K562 (cell line): ENCODE data around the gene ACTN4. TPM values are rescaled to one million over a fixed set of nuclear protein-coding genes. Genes with fewer than 3 reads are reported as not detected.

Experiments used
- KDM1A ChIP-seq, 2 experiments: fragments of 450-650 bp; IDR thresholded peaks; 2 replicates each; pipeline ENCODE4 v1.6.1; 2016; ENCODE audit warnings: mild to moderate bottlenecking in 2 of 2
- POLR3A ChIP-seq: IDR thresholded peaks from 2 replicates; pipeline ENCODE4 v1.6.1; 2011; ENCODE audit warnings: borderline replicate concordance, mild to moderate bottlenecking, moderate library complexity; ENCODE audit not compliant: insufficient read length, insufficient read depth; ENCODE audit errors: extremely low read depth
- RBM17 ChIP-seq: fragments of 200-400 bp; formaldehyde crosslinking; IDR thresholded peaks from 2 replicates; pipeline ENCODE4 v1.6.1; 2017; ENCODE audit warnings: low read depth, mild to moderate bottlenecking, low read length, borderline replicate concordance
- RBM25 ChIP-seq: fragments of 200-400 bp; formaldehyde crosslinking; IDR thresholded peaks from 2 replicates; pipeline ENCODE4 v1.6.1; 2018; ENCODE audit warnings: low read length, low read depth, moderate library complexity; ENCODE audit not compliant: severe bottlenecking
- SMAD3 ChIP-seq: fragments of 450-650 bp; formaldehyde crosslinking; conservative IDR thresholded peaks from 2 replicates; pipeline ENCODE4 v1.4.0; 2020; ENCODE audit warnings: mild to moderate bottlenecking
- SMARCA5 ChIP-seq: fragments of 450-650 bp; IDR thresholded peaks from 2 replicates; pipeline ENCODE4 v1.6.1; 2016
- ZNF407 ChIP-seq: fragments of 450-650 bp; IDR thresholded peaks from 2 replicates; pipeline ENCODE4 v1.6.1; 2016; ENCODE audit warnings: low read depth
- polyA plus RNA-seq, 8 experiments: library from polyadenylated mRNA; depleted of rRNA in 4 of 8; stranded (reverse) in 5 of 8; unstranded in 3 of 8; fragments of >200 nt; fragmentation: Nextera tagmentation in 2 of 8; fragmentation: Illumina TruSeq in 1 of 8; extraction: Ambion mirVana in 2 of 8; extraction: Trizol in 1 of 8; gene quantifications; 2 replicates each; pipeline versions ENCODE4 v1.2.1 to v1.2.3, GENCODE V29; 2011 to 2014; ENCODE audit warnings: inconsistent platforms in 1 of 8, missing spikeins in 1 of 8
- total RNA-seq, 7 experiments: library from RNA; depleted of rRNA in 6 of 7; stranded (reverse); fragments of >200 nt in 6 of 7; fragmentation: Illumina TruSeq in 2 of 7; extraction: Trizol in 2 of 7; gene quantifications; 2 replicates each; pipeline versions ENCODE4 v1.2.1 to v1.2.3, GENCODE V29; 2011 to 2021; ENCODE audit warnings: low replicate concordance in 1 of 7

ACTN4 gene
- total and polyA plus RNA-seq, 9 of the 15 experiments (the other 6 are each of a cell fraction or from before 2014, with no cell fraction given): 3.1 to 385 (median 125) TPM

- no peak for TF ChIP-seq ZNF407
- peak; percentile 72 to 80 for TF ChIP-seq KDM1A (IDR thresholded peaks at IDR 0.05)
- TF ChIP-seq RBM17: no peak
- no peak for TF ChIP-seq SMAD3
- peak; percentile 73 for TF ChIP-seq RBM25
- 0 out of 2 replicates have a peak, but pooled peaks have one; percentile 43 for TF ChIP-seq SMARCA5
- TF ChIP-seq POLR3A: no peak
Measured at GRCh38 chr19:38744298-38744681, 96.8 kb downstream of the ACTN4 start, which contains the start of gene CAPN12 (continued).
